ENCODE measurements around the gene PIP.

DNA sequence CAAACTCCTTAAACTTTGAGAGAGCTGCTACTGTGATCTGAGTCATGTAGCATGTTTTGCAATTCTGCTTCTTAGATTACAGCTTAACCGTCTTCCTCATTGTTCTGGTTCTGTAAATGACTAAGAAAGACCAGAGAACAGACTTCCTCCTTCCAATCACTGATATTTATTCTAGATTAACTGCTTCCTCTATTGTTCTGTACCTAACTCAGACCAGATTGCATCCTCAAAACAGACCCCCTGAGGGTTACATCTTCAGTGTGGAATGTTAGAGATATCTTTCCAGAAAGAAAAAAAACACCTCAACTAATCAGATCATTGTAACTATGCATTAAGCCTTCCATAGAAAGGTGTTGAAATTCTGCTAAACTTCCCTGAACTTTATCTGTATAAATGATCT is 5.7 kb upstream of the PIP start:
- TF ChIP-seq, protein P1, sequence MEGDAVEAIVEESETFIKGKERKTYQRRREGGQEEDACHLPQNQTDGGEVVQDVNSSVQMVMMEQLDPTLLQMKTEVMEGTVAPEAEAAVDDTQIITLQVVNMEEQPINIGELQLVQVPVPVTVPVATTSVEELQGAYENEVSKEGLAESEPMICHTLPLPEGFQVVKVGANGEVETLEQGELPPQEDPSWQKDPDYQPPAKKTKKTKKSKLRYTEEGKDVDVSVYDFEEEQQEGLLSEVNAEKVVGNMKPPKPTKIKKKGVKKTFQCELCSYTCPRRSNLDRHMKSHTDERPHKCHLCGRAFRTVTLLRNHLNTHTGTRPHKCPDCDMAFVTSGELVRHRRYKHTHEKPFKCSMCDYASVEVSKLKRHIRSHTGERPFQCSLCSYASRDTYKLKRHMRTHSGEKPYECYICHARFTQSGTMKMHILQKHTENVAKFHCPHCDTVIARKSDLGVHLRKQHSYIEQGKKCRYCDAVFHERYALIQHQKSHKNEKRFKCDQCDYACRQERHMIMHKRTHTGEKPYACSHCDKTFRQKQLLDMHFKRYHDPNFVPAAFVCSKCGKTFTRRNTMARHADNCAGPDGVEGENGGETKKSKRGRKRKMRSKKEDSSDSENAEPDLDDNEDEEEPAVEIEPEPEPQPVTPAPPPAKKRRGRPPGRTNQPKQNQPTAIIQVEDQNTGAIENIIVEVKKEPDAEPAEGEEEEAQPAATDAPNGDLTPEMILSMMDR (IDR thresholded peaks at IDR 0.05; ENCODE audit: extremely low read depth in 1 of 2, insufficient read depth in 1 of 2, low read depth in 1 of 2, low read length in 2 of 2) = no peak
- TF ChIP-seq POLR2A (IDR thresholded peaks at IDR 0.05; ENCODE audit: low read depth, low read length) = no peak
- TF ChIP-seq, protein P2, sequence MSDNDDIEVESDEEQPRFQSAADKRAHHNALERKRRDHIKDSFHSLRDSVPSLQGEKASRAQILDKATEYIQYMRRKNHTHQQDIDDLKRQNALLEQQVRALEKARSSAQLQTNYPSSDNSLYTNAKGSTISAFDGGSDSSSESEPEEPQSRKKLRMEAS (IDR thresholded peaks at IDR 0.05; ENCODE audit: insufficient read depth, insufficient read length) = no peak
- no peak for TF ChIP-seq POLR2AphosphoS5 (IDR thresholded peaks at IDR 0.05; ENCODE audit: insufficient read depth, low read depth, low read length)
